Bronchial epithelial cell (primary cell): ENCODE data around the gene DNAAF9. TPM values are rescaled to one million over a fixed set of nuclear protein-coding genes. Genes with fewer than 3 reads are reported as not detected.
"Not testable (repeated sequence)": the region's sequence is repeated elsewhere in the genome, so short reads cannot be mapped to it uniquely, and the experiment has no call there.

Experiments
- DNase-seq: peaks from one replicate; pipeline ENCODE4 v3.0.0-alpha.2; 2010; ENCODE audit warnings: low read depth
- FAIRE-seq: peaks from 2 replicates; lab custom pipeline; 2011; peaks lifted over from hg19 to GRCh38; lab: Jason Lieb, UNC
- H3K27me3 ChIP-seq: 2 replicates; pipeline ENCODE4 v1.5.1; 2011; ENCODE audit warnings: low read length; ENCODE audit not compliant: control insufficient read depth, insufficient read depth
- H3K36me3 ChIP-seq: 2 replicates; pipeline ENCODE4 v1.5.1; 2011; ENCODE audit warnings: low read length; ENCODE audit not compliant: control insufficient read depth, insufficient read depth
- H3K4me3 ChIP-seq: 2 replicates; pipeline ENCODE4 v1.5.1; 2011; ENCODE audit warnings: mild to moderate bottlenecking, low read depth, low read length, control low read depth
- CTCF ChIP-seq: IDR thresholded peaks from 2 replicates; pipeline ENCODE4 v1.5.1; 2011; ENCODE audit warnings: mild to moderate bottlenecking, moderate library complexity, low read length, control low read depth, inconsistent platforms; ENCODE audit not compliant: insufficient read depth, severe bottlenecking
- total RNA-seq: library from RNA; depleted of rRNA; stranded (reverse); fragments of >200 nt; gene quantifications from 2 replicates; pipeline ENCODE4 v1.2.1, GENCODE V29; 2014

The DNAAF9 gene
- total RNA-seq, 1 donor from 2014 or later = 5.5 TPM

GRCh38 chr20:3432844-3433243, 25.4 kb upstream of the DNAAF9 start:
- Histone ChIP-seq H3K36me3 (no peaks in the 10 kb centered on the region), H3K4me3 (no peak overlapping the region), H3K27me3 (no peaks in the 10 kb centered on the region)
- TF ChIP-seq CTCF = no peak
- FAIRE-seq = no peak
- no peak for DNase-seq

DNA sequence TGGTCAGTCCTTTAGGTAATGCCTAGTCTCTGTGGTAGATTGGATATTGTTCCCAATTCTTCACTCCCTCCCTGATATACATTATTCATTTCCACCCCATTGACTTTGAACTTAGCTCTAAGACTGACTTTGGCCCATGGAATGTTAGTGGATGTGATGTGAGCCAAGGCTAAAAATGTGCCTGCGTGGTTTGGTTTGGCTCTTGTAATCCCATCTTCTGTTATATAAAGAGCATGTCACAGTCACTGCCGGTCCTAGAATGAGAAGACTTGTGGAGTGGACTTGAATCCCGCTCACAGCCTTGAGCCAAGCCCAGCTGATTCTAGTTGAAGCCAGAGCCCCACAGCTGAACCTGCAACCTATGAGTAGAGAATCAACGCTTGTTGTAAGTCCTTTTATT, 23.6 kb upstream of the DNAAF9 start:
- FAIRE-seq = no peak
- DNase-seq = no peak
- TF ChIP-seq CTCF = no peak
- no peaks in the 10 kb centered on the region for H3K36me3 ChIP-seq
- no peaks in the 10 kb centered on the region for H3K27me3 ChIP-seq
- H3K4me3 ChIP-seq = no peak overlapping the region

DNA sequence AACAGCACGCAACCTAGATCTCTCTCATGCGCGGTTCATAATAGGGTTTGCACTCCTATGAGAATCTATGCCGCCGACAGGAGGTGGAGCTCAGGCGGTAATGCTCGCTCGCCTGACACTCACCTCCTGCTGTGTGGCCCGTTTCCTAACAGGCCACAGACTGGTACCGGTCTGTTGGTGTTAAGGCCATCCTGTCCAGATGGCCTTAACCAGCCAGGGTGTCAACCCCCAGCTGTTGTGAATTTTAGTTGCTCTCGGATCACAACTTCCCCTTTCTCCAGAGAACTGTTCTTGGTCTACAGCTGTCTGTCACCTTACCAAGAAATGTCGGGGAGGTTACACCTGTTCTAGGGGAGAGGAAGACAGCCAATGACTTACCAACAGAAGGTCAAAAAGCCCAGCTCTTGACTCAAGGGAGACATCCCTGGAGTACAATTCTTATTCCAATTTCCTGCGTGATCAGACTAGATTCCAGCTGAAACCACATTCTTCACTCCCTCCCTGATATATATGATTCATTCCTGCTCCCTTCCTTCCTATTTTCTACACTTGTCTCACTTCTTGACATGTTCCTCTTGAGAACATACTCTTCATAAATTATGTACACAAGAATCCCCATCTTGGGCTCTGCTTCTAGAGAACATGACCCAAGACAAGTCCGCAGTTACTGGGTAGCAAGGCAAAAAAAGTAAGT, 23.1 kb upstream of the DNAAF9 start:
- no peaks in the 10 kb centered on the region for H3K36me3 ChIP-seq
- DNase-seq (peak; percentile 41), FAIRE-seq (peak; percentile 72)
- no peaks in the 10 kb centered on the region for H3K27me3 ChIP-seq
- TF ChIP-seq CTCF = no peak
- H3K4me3 ChIP-seq = no peak overlapping the region

GRCh38 chr20:3426766-3427165, 19.3 kb upstream of the DNAAF9 start:
- FAIRE-seq, DNase-seq: not testable (repeated sequence)

DNA sequence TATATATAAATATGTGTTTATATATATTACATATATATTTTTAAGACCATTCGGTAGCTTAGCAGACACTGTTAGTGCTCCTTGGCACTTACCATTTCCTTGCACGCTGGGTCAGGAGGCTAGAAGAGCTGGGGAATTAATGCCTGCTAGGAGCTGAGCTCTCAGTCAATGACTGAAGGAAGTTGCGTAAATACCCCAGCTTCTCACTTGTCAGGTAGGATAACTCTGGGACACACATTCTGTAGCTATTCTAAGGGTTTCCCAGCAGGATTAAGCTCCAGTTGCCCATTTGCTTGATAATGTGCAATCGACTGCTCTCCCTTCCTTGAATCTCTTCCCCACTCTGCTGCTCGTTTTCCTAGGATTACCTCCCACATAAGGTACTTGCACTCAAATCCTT, 15.7 kb upstream of the DNAAF9 start:
- Histone ChIP-seq H3K36me3 (no peaks in the 10 kb centered on the region), H3K4me3 (no peak overlapping the region), H3K27me3 (no peaks in the 10 kb centered on the region)
- DNase-seq (no peak), FAIRE-seq (no peak)
- TF ChIP-seq CTCF = no peak

More at GRCh38 chr20:3426766-3427165, 19.3 kb upstream of the DNAAF9 start:
- H3K27me3 ChIP-seq, H3K36me3 ChIP-seq, H3K4me3 ChIP-seq: not testable (repeated sequence)

DNA sequence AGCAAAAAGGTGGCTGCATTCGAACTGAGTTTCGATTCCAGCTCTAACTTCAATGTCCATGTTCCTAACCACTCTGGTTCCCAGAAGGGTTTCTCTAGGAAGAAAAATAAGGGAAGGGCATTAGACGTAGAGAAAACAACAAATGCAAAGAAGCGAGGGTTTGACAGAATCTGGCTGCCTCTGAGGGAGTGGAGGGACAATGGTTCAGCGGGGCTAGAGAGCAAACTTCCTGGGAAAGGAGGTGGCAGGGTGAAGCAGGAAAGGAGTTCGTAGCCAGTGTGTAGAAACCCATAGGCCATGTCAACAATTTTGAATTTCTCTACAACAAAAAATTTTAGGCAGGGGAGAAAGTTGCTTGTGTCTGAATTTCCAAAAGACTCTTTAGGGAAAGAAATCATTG, 14.5 kb upstream of the DNAAF9 start:
- no peak for DNase-seq
- no peak for FAIRE-seq
- H3K27me3 ChIP-seq = no peaks in the 10 kb centered on the region
- no peak for TF ChIP-seq CTCF
- no peak overlapping the region for H3K4me3 ChIP-seq
- H3K36me3 ChIP-seq = no peaks in the 10 kb centered on the region
